ENCODE data around the gene RAB17. TPM values are rescaled to one million over a fixed set of nuclear protein-coding genes. Genes with fewer than 3 reads are reported as not detected.

RAB17 gene
- total RNA-seq, 3 donors from 2014 or later (not counting 1 experiment from before 2014, with no cell fraction given) = not detected

Other genes starting within 250 kb of the RAB17 start
- gene COL6A3, start 176.6 kb downstream of the RAB17 start, total RNA-seq = under 1 TPM; 0.10 to 0.31 (median 0.29) TPM
- gene MLPH, start 103.5 kb downstream of the RAB17 start, total RNA-seq = not detected
- not detected for gene PRLH, start 24.2 kb downstream of the RAB17 start, total RNA-seq
- 100 to 1,000 TPM; 163 to 207 (median 188) TPM for gene LRRFIP1, start 36.9 kb upstream of the RAB17 start, total RNA-seq
- gene RBM44, start 208.0 kb upstream of the RAB17 start, total RNA-seq = 1 to 10 TPM; 1.8 to 5.0 (median 2.9) TPM

Data from natural killer cell (primary cell).